Activated naive CD8-positive, alpha-beta T cell treated with anti-CD3 and anti-CD28 coated beads, Interleukin-2, amount 50 U/mL, for 16 hours (primary cell): ENCODE measurements around the gene CUBN.

Experiments
- DNase-seq: peaks from one replicate; pipeline ENCODE4 v3.0.0-alpha.2; 2020; ENCODE audit warnings: low read depth, low spot score

Gene CUBN

DNA sequence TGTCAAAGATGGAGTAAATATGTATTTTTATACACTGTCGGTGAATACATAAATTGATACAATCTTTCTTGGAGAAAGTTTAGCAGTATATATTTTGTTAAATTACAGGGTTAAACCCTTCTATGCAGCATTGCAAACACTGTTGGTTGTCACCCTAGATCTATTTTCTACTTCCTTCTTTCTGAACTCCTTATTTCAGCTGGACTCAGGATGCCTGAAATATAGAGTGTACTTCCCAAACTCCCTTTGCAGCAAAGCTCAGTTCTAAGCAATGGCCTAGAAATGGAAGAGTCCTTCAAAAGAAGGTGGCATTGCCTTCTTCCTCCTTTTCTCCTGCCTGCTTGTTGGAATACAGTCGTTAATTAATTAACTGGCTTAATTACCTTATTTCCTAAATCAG lies 20.6 kb downstream of the CUBN start:
- no peak for DNase-seq

DNA sequence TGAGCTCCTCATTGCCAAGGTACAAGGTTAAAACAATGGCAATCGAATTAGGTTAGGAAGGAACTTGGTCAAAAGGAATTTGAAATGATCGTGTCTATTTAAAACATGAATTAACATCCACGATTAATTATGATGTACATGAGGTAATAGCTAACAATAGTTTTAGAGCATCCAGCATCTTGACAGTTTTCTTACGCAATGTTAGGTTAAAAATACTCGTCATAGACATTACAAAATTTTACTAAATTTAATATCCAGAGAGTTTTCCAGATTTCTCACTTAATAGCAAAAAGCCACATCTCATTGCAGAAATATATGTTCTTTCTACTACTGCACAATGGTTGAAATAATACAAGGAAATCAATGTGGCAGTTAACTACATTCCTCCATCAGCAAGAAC lies 22.6 kb downstream of the CUBN start:
- DNase-seq, result no peak

DNA sequence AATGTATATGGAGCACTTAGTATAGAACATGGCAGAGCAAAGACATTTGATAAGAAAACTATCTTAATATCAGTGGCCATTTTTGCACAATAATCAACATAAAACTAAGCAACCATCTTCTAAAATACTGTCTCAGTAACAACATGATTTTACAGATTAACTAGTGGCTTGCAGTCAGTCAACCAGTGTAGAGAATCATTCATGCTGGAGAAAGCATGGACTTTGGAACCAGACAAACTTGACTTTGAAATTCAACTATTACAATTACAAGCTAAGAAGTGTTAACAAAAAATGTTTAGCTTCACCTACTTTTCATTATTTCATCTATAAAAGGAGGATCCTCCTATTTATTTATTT lies 27.7 kb downstream of the CUBN start:
- DNase-seq, result no peak

DNA sequence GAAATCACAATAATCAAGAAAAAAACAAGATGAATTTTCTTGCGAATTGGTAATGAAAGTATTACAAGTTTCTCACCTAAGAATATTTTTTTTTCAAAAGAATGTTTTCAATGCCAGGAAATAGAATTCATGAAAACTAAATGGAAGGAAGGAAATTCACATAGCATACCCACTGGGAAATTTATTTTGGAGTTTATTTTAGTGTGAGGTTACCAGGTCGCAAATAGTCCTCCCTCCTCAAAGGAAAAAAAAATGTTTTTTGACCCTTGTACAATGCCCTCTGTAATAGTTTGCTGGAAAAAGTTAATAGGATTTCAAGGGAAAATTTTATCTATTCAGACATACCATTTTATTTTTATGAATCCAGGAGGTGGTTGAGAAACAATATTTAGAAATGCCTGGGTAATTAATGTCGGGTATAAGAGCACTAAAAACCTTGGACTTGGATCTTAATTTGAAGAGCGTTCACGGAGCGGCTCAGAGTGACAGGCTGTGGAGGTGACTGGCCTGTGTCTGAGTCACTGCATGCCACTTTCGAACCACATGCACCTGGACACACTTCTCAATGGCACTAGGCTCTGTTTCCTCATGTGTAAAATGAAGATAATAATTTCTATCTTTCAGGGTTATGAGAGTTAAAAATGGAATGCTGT lies 28.2 kb downstream of the CUBN start:
- no peak for DNase-seq

DNA sequence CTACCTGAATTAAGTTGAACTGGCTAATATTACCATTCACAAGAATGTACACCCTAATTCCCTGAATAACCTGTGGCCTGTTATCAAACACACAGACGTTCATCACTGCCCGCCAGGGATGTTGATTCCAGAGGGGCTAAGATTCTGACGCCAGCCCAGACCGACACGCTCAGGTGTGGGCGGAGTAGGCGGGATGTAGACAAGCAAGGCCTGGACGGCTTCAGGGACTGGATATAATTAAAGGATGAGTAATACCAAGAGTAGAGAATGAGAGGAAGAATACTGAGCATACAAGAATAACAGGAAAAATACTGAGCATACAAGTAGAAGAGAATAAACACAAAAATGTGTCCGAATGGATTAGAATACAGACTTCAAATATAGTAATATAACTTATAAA lies 29.0 kb downstream of the CUBN start:
- DNase-seq, result no peak

DNA sequence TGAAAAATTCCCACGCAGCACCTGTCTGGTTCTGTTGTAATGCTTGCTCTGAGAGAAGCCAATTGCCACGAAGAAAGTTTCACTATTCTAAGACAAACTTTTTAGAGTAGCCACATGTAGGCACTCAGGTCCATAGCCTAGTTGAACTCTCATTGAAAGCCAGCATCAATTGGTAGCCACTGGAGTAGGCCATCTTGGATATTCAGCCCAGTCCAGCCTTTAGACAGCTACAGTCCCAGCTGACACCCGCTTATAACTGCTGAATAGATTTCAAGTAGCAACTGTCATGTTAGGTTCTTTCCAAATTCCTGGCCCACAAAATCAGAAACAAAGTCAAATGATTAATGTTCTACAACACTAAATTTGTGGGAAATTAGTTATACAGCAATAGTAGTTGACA lies 31.6 kb downstream of the CUBN start:
- DNase-seq, result no peak

DNA sequence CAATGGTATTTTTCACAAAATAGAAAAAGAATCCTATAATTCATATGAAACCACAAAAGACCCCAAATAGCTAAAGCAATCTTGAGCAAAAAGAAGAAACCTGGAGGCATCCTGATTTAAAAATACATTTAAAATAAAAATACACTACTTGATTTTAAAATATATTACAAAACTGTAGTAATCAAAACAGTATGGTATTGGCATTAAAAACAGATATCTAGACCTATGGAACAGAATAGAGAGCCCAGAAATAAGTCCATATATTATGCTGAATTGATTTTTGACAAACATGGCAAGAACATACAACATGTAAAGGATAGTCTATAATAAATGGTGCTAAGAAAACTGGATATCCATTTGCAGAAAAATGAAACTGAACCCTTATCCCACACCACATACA lies 34.8 kb downstream of the CUBN start:
- no peak for DNase-seq

DNA sequence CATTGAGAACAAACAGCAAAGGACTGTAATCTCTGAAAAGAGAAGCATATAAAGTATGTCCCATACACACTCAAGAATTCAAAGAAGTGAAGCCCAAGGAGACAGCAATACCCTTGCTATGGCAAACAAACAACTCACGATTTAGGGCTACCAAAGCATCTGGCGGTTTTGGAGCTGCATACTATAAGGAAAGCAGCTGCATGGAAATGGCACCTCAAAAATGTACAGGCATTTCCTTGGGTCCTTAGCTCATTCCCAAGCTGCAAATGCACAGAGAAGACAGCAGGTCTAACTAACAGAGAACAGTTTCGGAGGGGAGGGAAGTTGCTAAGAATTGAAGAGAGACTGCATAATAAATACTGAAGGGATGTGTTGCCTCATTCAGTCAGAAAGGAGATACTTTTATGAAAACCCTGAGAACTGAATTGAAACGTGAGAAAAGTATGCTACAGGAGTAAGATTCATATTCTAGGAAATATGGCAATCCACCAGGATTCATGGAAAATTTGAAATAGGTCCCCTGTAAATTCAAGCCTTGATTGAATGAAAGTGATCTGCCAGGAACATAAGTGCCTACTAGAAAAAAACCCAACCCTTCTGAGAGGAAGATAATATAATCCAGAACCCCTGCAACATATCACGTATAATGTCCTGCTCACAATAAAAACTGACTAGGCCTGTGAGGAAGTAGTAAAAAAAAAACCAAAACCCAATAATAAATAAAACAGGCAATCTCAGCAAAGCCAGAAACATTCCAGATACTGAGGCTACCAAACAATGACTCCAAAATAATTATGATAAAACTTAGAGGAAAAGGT lies 36.4 kb downstream of the CUBN start:
- no peak for DNase-seq

DNA sequence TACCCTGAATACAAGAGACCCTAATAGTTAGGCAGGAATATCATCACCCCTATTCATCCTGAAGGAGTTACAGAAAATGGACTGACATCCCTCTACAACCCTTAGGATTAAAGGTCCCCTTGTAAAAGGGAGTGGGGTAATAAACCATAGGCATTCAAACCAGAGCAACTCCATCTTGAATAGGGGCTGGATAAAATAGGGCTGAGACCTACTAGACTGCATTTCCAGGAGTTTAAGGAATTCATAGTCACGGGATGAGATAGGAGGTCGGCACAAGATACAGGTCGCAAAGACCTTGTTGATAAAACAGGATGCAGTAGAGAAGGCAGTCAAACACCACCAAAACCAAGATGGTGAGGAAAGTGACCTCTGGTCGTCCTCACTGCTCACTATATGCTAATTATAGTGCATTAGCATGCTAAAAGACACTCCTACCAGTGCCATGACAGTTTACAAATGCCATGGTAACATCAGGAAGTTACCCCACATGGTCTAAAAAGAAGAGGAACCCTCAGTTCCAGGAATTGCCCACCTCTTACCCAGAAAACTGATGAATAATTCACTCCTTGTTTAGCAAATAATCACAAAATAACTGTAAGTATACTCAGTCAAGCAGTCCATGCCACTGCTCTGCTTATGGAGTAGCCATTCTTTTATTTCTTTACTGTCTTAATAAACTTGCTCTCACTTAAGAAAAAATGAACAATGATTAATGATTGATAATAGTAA lies 37.2 kb downstream of the CUBN start:
- no peak for DNase-seq

DNA sequence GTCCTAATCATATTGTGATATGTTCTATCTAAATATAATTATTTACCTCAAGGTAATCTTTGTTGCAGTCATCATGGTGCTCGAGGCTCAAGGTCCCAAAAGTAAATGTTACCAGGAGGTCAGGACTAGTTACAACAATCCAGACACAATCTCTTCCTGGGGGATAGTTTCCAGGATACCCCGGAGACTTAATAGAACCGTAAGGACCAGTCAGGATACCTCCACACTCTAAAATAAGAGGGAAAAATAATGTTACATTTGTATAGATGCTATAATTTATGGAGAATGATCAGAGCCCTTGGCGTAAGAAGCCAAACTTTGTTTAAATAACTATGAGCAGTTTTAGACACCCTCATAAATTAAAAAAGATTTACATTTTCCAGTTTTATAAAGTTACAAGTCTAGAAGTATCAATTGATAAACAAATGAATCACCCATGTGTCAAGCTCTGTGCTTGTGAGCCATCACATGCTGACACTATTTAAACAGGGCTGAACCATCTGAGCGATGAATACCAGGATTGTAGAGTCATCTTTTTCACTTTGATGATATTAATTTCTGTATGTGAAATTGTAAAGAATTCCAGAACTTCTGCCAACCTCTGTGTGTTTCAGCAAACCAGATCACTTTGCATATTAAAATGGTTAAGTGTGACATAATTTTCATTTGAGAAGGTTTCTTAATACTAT lies 41.3 kb downstream of the CUBN start:
- no peak for DNase-seq

DNA sequence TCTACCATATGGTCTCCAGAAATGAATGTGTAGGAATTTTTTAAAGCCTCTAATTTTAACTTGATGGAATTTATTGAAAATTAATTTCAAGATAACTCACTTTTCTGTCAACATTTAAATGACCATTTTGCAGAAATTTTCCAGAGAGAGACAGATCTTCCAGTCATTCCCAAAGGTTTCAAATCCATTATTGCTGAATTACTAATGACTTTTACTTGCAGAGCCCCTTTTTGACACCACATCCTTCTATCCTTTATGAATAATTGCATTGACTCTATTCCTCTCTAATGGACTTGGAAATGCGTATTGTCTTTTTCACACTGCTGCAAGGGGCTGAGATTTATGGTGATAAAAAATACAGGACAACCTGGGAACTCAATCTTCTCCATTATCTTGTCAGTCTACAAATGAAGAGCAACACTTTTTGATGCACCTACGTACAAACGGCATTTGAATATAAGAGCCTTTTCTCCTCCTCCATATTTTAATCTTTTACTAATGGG lies 42.7 kb downstream of the CUBN start:
- no peak for DNase-seq

DNA sequence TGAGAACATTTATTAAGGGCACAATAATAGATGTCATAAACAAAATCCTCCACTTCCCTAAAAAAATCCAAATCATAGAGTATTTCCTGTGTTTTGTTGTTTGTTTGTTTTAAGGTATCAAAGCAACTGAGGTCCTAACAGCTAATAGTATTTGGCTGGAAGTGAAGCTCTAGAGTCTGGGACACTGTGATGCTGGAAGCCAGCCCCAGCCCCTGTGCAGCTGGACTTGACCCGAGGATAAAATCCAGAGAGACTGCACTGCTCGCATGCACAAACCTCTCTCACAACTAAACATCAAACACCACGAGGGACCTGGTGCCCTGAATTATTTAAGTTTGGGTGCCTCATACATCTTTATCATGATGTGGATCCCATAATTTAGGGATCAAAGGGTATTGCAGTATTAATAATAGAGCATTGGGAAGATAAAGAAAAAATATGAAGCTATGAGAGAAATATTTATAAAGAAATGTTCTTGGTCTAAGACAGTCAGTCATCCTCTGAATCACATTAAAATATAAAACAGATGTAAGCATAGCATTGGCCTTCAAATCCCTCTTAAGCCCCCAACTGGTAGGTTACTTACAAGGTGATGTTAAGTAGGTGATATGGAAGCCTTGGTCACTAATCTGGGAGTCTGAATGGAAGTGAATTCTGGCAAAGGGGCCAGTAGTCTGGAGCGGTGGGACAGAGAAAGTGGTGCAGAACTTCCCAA lies 44.4 kb downstream of the CUBN start:
- no peak for DNase-seq

DNA sequence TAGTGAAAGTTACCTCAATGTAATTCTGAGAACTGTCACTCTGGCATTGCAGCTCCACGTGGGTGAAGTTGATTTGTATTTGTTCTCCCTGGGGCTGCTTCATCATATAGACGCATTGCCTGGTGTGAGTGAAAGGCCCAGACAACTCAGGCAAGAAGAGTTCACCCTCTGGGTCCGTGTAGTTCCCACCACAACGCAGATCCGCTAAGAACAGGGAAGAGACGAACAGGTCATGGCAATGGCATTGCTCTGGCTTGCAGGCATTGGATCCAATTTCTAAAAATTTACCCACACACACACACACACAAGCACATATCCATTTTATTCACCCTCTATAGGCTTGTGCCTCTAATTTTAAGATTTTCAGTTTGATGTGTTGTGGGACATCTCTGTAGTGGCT lies 45.4 kb downstream of the CUBN start:
- no peak for DNase-seq

DNA sequence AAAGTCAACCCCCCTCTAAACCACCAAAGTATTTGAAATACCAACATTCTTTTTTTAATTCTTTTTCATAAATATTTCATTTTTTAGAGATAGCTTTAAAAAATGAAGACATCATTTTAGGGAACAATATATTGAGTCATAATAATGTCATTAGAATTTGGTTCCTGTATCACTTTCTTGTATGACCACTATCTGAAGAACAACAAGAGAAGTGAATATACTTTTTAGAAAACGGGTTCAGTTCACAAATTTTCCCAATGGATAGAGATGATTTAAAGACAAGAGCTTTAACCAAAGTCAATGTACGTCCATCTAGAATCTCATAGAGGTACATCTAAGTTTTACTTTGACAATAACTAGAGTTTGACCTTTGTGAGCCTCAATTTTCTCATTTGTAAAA lies 48.2 kb downstream of the CUBN start:
- no peak for DNase-seq

DNA sequence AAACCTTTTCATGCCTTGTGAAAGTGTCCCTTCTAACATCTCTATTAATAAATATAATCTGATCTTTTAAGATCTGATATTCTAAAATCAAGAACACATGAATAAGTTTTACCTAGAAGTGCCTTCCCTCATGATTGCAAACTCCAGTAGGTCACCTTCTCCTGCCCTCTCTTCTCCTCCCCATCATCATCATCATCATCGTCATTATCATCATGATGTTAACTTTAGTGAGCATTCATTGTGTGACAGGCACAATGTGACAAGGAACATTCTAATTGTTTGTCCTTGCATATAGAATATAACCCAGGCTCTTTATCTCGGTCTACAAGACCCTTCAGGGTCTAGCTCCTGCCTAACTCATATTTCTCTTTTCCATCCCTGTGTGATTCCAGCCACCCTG lies 51.7 kb downstream of the CUBN start:
- DNase-seq, result no peak

DNA sequence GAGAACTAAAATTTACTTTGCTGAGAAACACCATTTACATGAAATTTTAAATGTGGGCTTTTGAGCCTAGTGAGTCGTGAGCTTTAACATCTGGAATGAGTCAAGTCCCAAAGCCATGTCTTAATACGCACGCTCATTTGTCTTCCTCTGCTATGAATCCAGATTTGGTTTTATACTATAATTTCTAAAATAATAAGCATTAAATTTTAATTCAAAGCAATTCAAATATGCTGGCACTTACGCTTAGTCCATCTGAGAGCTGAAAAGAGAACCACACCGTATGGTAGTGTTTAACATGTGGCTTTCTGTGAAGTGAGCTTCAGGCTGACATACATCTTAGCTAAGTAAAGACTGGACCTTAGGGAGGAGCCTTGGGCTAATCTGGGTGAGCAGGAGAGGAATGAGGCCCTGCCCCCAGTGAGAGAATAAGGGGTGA lies 52.2 kb downstream of the CUBN start:
- DNase-seq, result no peak

DNA sequence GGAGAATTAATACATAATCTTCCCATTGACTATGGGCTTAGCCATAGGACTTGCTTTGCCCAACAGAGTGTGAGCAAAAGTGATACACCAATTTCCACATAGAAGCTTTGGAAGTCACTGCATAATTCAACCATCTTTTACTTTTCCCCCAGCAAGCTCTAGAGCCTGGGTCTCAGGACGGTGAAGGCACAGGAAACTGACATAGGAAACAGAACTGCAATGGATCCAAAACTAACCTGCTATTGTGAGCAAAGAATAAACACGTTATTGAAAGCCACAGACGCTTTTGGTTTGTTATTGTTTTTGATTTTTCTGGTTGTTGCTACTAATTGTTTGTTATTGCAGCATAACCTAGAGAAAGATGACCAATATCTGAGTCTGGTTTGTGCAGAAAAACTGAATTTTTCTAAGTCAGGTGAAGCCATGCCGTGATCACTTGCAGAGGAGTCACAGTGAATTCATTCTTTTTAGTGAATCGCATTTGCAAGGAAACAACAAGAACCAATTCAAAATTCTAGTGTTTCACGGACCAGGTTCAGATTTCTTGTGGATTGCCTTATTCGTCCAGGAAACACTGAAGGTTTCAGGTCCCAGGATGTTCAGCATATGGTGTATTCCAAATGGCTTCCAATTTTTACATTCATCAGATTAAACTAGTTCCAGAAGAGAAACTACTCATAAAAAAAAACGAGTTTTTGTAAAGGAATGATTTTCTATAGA lies 52.8 kb downstream of the CUBN start:
- no peak for DNase-seq

DNA sequence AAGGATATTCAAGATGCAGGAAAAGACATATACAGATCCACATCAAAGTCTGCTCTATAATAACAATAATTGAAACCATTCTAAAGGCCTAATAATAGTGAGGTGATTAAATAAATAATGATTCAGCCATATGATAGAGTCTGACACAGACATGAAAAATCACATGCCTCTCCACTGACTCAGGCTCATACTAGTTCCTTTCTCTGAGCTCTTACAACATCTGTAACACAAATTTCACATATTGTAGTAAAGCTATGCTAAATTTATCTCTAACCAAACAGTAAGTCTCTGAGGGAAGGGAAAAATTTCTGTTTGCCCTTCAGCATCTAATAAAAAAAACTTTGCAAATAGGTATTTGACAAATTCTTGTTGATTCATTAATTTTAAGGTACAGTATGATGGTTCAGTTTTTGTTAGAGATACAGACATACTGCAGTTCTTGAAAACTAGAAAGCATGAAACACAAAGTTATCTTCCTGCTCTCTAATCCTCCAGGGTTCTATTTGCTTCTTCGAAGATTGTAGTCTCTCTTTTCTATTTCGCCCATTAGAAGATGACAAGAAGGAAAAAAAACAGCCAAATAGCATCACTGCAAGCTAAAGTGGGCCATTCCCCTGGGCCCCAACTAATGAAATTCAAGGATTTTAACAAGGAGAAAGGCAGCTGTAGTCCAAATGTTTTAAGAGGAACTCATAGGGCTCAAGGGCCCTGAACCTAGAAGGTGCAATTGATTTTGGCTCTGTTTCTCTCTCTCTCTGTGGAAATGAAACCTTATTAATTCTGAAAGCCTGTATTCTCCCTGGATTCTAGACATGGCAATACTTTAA lies 53.9 kb downstream of the CUBN start:
- DNase-seq, result no peak

DNA sequence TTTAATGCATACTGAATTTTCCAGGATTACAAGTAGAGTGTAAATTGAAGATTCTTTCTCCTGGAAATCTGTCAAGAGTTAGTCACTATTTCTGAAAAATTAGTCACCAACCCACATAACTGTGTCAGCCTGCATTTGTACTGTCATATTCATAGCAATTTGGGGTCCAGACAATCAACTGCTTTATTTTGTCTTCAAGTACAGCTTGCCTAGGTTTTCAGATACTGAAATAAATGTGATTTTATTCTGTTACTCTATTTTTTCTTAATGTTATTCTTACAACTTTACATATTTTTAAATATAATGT lies 55.1 kb downstream of the CUBN start:
- no peak for DNase-seq
